ENCODE data around the gene RPTOR. TPM values are rescaled to one million over a fixed set of nuclear protein-coding genes. Genes with fewer than 3 reads are reported as not detected.
"Not testable (repeated sequence)": the region's sequence is repeated elsewhere in the genome, so short reads cannot be mapped to it uniquely, and the experiment has no call there.

The RPTOR gene
- polyA plus RNA-seq, 1 experiment: 10.8 TPM

- ChIA-PET POLR2A (no interaction called here), CTCF (interaction anchor here (1.8 to 5.6 kb wide), 2 partner anchors 14 to 324 kb away, joined by 5 to 20 read pairs; no protein-coding TSS in a partner anchor)
- H3K27me3 ChIP-seq (ENCODE audit: control insufficient read depth, insufficient read depth, low read length): no peaks in the 10 kb centered on the region
- no peak for DNase-seq (ENCODE audit: low read depth)
- no peak for TF ChIP-seq CTCF (IDR thresholded peaks at IDR 0.05; ENCODE audit: insufficient read depth, low read depth, low read length)
- no peak overlapping the region for H3K4me3 ChIP-seq (ENCODE audit: low read depth, low read length)
- H3K36me3 ChIP-seq (ENCODE audit: control insufficient read depth, insufficient read depth, low read length): no peaks in the 10 kb centered on the region
Measured at GRCh38 chr17:80574496-80574895, 29.9 kb downstream of the RPTOR start.

GRCh38 chr17:80575057-80575875, 30.6 kb downstream of the RPTOR start:
- H3K36me3 ChIP-seq (ENCODE audit: control insufficient read depth, insufficient read depth, low read length): no peaks in the 10 kb centered on the region
- DNase-seq (ENCODE audit: low read depth): no peak
- ChIA-PET POLR2A (no interaction called here), CTCF (interaction anchor here (0.6 to 5.6 kb wide), 18 partner anchors 8 to 323 kb away, joined by 3 to 20 read pairs (median 4); no protein-coding TSS in a partner anchor)
- no peaks in the 10 kb centered on the region for H3K27me3 ChIP-seq (ENCODE audit: control insufficient read depth, insufficient read depth, low read length)
- no peak overlapping the region for H3K4me3 ChIP-seq (ENCODE audit: low read depth, low read length)
- peak; percentile 100 for TF ChIP-seq CTCF (IDR thresholded peaks at IDR 0.05; ENCODE audit: insufficient read depth, low read depth, low read length)

DNA sequence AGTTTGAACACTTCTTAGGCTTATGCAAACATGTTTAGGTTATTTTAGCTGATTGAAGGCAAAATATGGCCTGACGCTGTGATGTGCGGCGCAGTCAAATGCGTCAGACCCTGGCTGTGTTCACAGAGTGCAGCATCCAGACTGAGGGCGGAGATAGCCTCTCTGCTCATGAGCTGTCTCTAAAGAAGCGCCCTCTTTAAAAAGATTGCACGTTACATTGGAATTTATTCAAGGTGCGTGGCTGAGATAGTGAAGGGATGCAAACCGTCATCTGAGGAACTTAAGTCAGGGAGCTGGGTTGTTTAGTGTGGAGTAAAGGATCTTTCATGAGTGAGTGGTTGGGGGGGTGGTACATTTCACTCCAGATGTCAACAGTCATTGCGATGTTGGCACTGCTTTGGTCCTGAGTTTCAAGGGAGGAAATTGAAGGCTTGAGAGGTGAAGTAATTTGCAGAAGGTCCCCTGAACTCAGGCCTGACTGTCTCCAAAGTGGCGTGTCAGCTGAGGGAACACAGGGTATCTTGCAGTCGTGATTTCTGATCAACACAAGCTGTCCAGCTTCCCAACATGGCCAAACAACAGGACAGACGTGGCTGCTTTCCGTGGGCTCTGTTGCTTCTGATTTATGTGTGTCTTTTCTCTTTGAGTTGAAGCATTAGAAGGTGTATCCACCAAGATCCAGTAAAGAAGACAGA, 33.4 kb downstream of the RPTOR start:
- POLR2A ChIA-PET: interaction anchor here (0.6 kb wide), 1 partner anchor 174 kb away, joined by 3 read pairs; no protein-coding TSS in a partner anchor
- no peak for TF ChIP-seq CTCF (IDR thresholded peaks at IDR 0.05; ENCODE audit: insufficient read depth, low read depth, low read length)
- Histone ChIP-seq H3K27me3 (ENCODE audit: control insufficient read depth, insufficient read depth, low read length) (no peaks in the 10 kb centered on the region), H3K36me3 (ENCODE audit: control insufficient read depth, insufficient read depth, low read length) (peaks cover 3% of the 10 kb centered on the region; the same call in 1 of the 2 replicates), H3K4me3 (ENCODE audit: low read depth, low read length) (no peak overlapping the region)
- no peak for DNase-seq (ENCODE audit: low read depth)
- CTCF ChIA-PET: interaction anchor here (0.6 to 5.6 kb wide), 5 partner anchors 18 to 151 kb away, joined by 3 to 20 read pairs (median 5); no protein-coding TSS in a partner anchor

DNA sequence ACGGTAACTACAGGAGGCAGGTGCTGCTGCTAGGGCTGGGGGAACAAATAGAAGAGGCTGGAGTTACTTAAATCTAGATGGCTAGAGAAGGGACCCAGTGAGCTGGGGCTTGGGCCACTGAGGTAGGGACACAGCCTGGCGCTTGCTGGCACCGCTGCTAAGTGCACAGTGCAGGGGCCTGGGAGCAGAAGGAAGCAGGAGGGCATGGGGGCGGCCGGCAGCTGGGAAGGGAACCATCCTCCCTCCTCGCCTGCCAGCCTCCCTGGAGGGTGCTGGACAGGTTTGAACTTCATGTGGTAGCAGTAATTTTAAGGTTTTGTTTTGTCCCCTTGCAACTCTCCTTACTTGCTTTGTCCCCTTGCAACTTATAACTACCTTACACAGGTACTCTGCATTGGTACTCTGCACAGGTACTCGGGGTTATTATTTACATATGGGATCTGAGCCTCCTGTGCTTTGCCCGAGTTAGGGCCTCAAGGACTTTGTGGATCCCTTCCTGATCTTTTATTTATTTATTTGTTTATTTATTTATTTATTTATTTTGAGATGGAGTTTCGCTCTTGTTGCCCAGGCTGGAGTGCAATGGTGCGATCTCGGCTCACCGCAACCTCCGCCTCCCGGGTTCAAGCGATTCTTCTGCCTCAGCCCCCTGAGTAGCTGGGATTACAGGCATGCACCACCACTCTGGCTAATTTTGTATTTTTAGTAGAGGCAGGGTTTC, 34.2 kb downstream of the RPTOR start:
- H3K27me3 ChIP-seq (ENCODE audit: control insufficient read depth, insufficient read depth, low read length); H3K4me3 ChIP-seq (ENCODE audit: low read depth, low read length); H3K36me3 ChIP-seq (ENCODE audit: control insufficient read depth, insufficient read depth, low read length); DNase-seq (ENCODE audit: low read depth): not testable (repeated sequence)
- POLR2A ChIA-PET: interaction anchor here (0.6 kb wide), 1 partner anchor 173 kb away, joined by 3 read pairs; no protein-coding TSS in a partner anchor
- CTCF ChIA-PET: interaction anchor here (0.6 to 5.6 kb wide), 4 partner anchors 19 to 152 kb away, joined by 3 to 20 read pairs (median 4); no protein-coding TSS in a partner anchor

- CTCF ChIA-PET: no interaction called here
Measured at GRCh38 chr17:80582165-80582564, 37.5 kb downstream of the RPTOR start.

More at GRCh38 chr17:80582165-80582564, 37.5 kb downstream of the RPTOR start:
- Histone ChIP-seq H3K27me3 (ENCODE audit: control insufficient read depth, insufficient read depth, low read length) (no peaks in the 10 kb centered on the region), H3K36me3 (ENCODE audit: control insufficient read depth, insufficient read depth, low read length) (peaks cover 3% of the 10 kb centered on the region; the same call in 1 of the 2 replicates), H3K4me3 (ENCODE audit: low read depth, low read length) (no peak overlapping the region)
- POLR2A ChIA-PET: no interaction called here
- no peak for TF ChIP-seq CTCF (IDR thresholded peaks at IDR 0.05; ENCODE audit: insufficient read depth, low read depth, low read length)
- DNase-seq (ENCODE audit: low read depth): no peak

All from BJ (cell line).